NCI-H82 treated with DMSO at 0.1 percent for 48 hours (cell line): Measurements from ENCODE around the gene IQCE.
"Not testable (repeated sequence)": the region's sequence is repeated elsewhere in the genome, so short reads cannot be mapped to it uniquely, and the experiment has no call there.

Experiments used
- DNase-seq: peaks from one replicate; lab custom pipeline; 2025; ENCODE audit not compliant: unreplicated experiment; lab: John Stamatoyannopoulos, UW

The IQCE gene

GRCh38 chr7:2553108-2553507 lies 5.7 kb upstream of the IQCE start:
- DNase-seq, result no peak

DNA sequence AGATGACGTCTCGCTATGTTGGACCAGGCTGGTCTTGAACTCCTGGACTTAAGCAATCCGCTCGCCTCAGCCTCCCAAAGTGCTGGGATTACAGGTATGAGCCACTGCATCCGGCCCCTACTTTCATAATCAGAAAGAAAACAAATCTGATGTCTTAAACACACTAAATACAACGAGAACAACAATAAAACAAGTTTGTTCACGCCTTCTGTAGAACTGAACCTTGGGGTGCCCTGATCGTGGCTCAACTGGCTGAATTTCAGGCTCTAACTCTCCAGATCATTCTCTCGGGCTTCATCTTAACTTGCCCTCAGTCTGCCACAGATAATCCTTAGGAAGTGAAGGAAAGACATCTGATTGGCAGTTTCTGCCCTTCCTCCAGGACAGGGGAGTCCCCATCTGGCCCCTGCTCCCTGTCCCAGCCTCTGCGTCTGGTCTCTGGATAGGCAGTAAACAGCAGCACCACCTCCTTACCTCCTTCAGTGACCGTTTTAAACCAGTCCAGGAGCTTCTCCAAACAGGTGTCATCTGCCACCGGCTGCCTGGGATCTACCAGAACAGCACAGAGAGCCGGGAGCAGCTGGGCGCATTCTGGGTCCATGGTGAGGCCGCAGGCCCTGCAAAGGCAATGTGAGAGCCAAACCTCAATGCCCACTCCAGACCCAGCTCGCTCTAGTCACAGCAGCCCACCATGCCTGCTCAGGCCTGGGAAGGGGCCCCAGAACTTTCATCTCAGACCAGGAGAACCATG lies 4.8 kb upstream of the IQCE start:
- DNase-seq, result peak; percentile 74

DNA sequence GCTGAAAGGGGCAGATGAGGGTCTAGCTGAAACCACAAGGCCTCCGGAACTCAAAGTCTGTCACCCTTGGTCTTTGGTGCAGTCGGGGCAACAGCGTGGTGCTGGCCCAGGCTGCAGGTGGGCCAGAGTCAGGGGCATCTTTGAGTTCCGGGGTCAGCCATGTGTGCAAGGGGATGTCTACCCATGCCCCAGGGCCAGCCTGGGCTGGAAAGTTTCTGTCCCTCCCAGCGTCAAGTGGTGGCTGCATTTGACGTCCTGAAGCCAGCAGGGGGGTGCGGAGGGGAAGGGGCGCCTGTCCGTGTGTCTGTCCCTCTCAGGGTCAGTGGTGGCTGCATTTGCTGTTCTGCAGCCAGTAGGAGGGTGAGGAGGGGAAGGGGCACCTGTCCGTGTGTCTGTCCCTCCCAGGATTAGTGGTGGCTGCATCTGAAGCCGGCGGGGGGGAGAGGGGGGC lies 4.1 kb upstream of the IQCE start:
- DNase-seq, result no peak

DNA sequence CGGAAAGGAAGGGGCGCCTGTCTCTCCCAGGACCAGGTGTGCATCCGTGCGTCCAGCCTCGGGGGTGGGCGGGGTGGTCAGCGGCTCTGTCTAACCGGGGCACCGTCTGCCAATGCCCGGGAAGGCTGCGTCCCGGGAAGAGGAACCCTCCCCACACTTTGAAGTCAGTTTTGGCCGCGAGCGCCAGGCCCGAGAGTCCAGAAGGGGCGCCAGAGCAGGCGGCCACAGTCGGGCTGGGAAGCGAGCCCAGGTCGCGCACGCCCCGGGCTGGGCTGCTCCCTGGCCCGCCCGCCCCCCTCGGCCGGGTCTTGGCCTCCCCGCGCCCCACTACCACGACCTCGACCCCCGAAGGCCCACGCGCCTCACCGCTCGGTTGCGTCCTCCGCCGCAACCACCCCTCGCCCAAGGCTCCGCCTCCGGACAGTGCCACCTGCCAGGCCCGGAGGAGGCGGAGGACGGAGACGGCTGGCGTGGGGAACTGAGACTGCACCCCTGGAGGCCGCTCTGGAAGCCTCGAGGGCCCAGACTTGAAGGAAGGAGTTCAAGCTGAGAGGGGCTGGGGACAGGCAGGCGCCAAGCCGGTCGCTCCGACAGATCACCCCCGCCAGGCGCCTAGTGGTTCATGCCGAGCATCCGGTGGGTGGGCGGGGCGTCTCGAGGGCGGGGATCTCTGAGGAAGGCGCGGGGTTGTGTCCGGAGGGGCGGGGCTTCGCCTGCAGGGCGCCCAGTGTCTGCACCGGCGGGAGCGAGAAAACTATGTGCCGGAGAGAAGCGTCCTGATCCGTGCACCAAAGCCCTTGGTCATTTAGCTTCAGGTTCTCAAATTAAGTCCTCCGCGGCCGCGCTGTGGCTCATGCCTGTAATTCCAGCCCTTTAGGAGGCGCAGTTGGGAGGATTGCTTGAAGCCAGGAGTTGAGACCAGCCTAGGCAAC lies 3.4 kb upstream of the IQCE start, which contains the start of gene BRAT1:
BRAT1 (minus strand) TSS at position 404 of the 932 bp plus-strand sequence. CDS start 1,093 bp downstream, outside the sequence.
- peak; percentile 95 for DNase-seq

GRCh38 chr7:2559283-2559950 lies 638 bp downstream of the IQCE start:
- DNase-seq, result no peak

DNA sequence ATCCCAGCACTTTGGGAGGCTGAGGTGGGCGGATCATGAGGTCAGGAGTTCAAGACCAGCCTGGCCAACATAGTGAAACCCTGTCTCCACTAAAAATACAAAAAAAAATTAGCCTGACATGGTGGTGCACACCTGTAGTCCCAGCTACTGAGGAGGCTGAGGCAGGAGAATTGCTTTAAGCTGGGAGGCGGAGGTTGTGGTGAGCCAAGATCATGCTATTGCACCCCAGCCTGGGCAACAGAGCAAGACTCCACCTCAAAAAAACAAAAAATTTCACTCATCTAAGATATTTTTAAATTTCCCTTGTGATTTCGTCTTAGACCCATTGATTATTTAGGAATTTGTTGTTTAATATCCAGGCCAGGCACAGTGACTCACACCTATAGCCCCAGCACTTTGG lies 5.2 kb downstream of the IQCE start:
- DNase-seq, result not testable (repeated sequence)

DNA sequence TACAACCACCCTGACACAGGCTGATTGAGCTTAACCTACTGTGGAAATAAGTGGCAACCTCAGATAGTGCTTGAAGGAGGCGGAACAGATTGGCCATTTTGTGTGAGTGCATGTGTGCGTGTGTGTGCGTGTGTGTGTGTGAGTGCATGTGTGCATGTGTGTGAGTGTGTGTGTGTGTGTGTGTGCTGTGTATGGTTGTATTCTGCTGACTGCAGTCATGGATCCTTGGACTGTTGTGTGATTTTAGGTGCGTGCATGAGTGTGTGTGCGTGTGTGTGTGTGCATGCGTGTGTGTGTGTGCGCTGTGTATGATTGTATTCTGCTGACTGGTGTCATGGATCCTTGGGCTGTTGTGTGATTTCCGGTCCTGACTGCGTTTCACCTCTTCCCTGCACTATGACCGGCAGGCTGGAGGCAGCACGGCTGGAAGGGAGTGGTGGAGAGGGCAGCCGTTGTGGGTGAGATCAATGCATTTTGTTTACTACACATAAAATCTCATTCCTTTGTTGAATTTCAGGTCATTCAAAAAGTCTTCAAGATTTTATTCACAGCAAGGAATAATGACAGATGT lies 6.3 kb downstream of the IQCE start:
- DNase-seq, result no peak

DNA sequence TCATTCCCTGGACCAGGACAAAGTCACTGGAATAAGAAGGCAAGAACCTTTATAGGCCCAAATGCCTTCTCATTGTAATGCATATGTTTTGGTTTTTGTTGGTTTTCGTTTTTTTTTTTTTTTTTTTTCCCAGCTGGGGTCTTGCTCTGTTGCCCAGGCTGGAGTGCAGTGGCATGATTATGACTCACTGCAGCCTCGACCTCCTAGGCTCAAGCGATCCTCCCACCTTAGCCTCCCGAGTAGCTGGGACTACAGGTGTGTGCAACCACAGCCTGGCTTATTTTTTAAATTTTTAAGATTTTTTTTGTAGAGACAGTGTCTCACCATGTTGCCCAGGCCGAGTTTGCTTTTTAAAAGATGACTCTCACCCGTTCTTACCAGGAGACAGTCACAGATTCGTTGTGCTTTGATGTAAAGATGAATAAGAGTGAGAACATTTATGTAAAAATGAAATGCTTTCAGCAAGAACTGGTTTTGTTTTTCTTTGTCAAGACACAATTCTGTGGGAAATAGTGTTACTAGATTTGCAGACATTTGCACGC lies 7.6 kb downstream of the IQCE start:
- DNase-seq, result no peak

GRCh38 chr7:2566890-2567678 lies 8.3 kb downstream of the IQCE start:
- no peak for DNase-seq

GRCh38 chr7:2567679-2568278 lies 9.0 kb downstream of the IQCE start:
- DNase-seq, result peak; percentile 18

GRCh38 chr7:2568521-2569223 lies 9.9 kb downstream of the IQCE start:
- no peak for DNase-seq

- DNase-seq, result no peak
Measured at GRCh38 chr7:2569421-2569820, 10.6 kb downstream of the IQCE start.

DNA sequence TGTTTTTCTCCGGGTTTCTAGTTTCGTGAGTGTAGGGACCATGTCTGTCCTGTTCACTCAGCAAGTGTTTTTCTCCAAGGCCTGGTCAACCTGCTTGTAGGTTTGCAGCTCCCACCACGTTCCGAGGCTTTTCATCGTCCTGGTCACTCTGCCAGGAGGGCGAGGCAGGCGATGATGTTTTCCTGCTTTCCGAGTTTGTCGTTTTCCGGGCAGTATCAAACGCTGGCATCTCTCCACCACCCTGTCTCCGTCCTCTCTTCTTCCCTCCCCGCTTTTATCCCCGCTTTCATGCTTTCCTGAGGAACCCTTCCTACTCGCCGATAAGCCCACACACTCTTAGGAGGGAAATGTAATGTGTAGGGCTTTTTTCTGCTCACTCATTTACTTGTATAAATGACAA lies 11.2 kb downstream of the IQCE start:
- DNase-seq, result no peak

- DNase-seq, result no peak
Measured at GRCh38 chr7:2571409-2571808, 12.6 kb downstream of the IQCE start.

DNA sequence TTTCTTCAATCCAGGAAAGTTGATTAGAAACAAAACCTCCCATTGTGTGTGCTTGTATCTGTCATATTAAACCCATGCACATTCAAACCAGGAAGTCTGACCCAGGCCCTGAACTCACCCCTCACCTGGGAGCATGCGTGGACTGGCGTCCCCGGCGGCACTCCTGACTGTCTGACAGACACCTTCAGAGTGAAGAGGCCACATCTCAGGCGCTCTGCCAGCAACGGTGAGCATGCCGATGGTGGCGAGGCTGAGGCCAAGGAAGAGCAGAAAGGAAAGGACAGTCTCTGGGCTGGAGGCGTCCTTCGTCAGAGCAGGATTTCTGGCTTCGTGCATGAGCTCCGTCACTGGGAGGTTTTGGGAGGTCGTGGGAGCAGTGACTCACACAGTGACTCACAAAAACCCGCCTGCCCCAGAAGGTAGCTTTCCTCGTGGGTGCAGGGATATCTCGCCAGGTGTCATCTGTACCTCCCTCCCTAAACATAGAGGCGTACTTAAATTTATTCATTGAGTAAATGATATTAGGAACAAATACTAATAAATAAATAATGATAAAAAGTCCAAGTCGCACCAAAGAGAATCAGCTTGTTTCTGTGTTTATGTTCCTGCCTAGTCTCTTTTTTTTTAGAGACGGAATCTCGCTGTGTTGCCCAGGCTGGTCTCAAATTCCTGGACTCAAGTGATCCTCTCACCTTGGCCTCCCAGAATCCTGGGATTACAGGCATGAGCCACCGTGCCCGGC lies 13.5 kb downstream of the IQCE start:
- no peak for DNase-seq

- no peak for DNase-seq
Measured at GRCh38 chr7:2573761-2574160, 15.0 kb downstream of the IQCE start.

GRCh38 chr7:2575046-2575732 lies 16.4 kb downstream of the IQCE start:
- DNase-seq, result no peak
